Measurements from ENCODE around the gene TMOD4.

Gene TMOD4

GRCh38 chr1:151159373-151159772 is 16.4 kb downstream of the TMOD4 start:
- no peak overlapping the region for H3K4ac ChIP-seq (ENCODE audit: low read depth, low read length)
- H3K4me2 ChIP-seq (ENCODE audit: low read length): no peak overlapping the region
- no peaks in the 10 kb centered on the region for H3K4me1 ChIP-seq (ENCODE audit: control insufficient read depth, low read depth, low read length)
- H3K4me3 ChIP-seq (ENCODE audit: low read length): no peak overlapping the region
- H3K9ac ChIP-seq (ENCODE audit: low read length): no peak overlapping the region
- no peak overlapping the region for H2BK120ac ChIP-seq (ENCODE audit: low read depth, low read length)
- H3K79me1 ChIP-seq (ENCODE audit: low read length): no peaks in the 10 kb centered on the region
- H3K23ac ChIP-seq (ENCODE audit: low read length): no peak overlapping the region
- H2AK5ac ChIP-seq (ENCODE audit: low read length): no peak overlapping the region
- H3K79me2 ChIP-seq (ENCODE audit: control insufficient read depth, insufficient read depth, low read length): no peaks in the 10 kb centered on the region
- H4K5ac ChIP-seq (ENCODE audit: low read length): no peak overlapping the region
- H3K27me3 ChIP-seq (ENCODE audit: insufficient read depth, low read length, poor library complexity): no peaks in the 10 kb centered on the region
- H2BK15ac ChIP-seq (replicated peaks; ENCODE audit: low read depth): no peak overlapping the region
- no peak overlapping the region for H2BK5ac ChIP-seq (ENCODE audit: low read length)
- H3K56ac ChIP-seq (ENCODE audit: low read length): no peak overlapping the region
- no peak overlapping the region for H4K8ac ChIP-seq (ENCODE audit: low read depth, low read length)
- H3K27ac ChIP-seq (ENCODE audit: low read depth, low read length): no peak overlapping the region
- DNase-seq: no peak
- no peaks in the 10 kb centered on the region for H3K36me3 ChIP-seq (ENCODE audit: control insufficient read depth, insufficient read depth, low read length)
- no peak overlapping the region for H3K18ac ChIP-seq (ENCODE audit: low read length)

- no CpG with 5 or more reads among the region's 22 CpGs for WGBS (ENCODE audit: extremely low coverage, insufficient coverage, low lambda C conversion rate)
- peak; percentile 57 for DNase-seq
- Histone ChIP-seq H3K27ac (ENCODE audit: low read depth, low read length) (no peak overlapping the region), H3K27me3 (ENCODE audit: insufficient read depth, low read length, poor library complexity) (no peaks in the 10 kb centered on the region), H3K4me3 (ENCODE audit: low read length) (no peak overlapping the region), H3K56ac (ENCODE audit: low read length) (no peak overlapping the region), H2BK15ac (replicated peaks; ENCODE audit: low read depth) (no peak overlapping the region), H2BK120ac (ENCODE audit: low read depth, low read length) (no peak overlapping the region), H3K79me2 (ENCODE audit: control insufficient read depth, insufficient read depth, low read length) (no peaks in the 10 kb centered on the region), H3K4me2 (ENCODE audit: low read length) (no peak overlapping the region), H3K4ac (ENCODE audit: low read depth, low read length) (no peak overlapping the region), H3K36me3 (ENCODE audit: control insufficient read depth, insufficient read depth, low read length) (no peaks in the 10 kb centered on the region), H3K18ac (ENCODE audit: low read length) (no peak overlapping the region), H3K79me1 (ENCODE audit: low read length) (no peaks in the 10 kb centered on the region), H4K8ac (ENCODE audit: low read depth, low read length) (no peak overlapping the region), H3K9ac (ENCODE audit: low read length) (no peak overlapping the region), H3K23ac (ENCODE audit: low read length) (no peak overlapping the region), H3K4me1 (ENCODE audit: control insufficient read depth, low read depth, low read length) (no peaks in the 10 kb centered on the region), H4K5ac (ENCODE audit: low read length) (no peak overlapping the region), H2BK5ac (ENCODE audit: low read length) (no peak overlapping the region), H2AK5ac (ENCODE audit: low read length) (no peak overlapping the region)
These were observed 17.0 kb downstream of the TMOD4 start for GRCh38 chr1:151158751-151159251.

- no peaks in the 10 kb centered on the region for H3K36me3 ChIP-seq (ENCODE audit: control insufficient read depth, insufficient read depth, low read length)
These were observed 17.5 kb downstream of the TMOD4 start for GRCh38 chr1:151158326-151158725.

GRCh38 chr1:151157067-151157531 is 18.7 kb downstream of the TMOD4 start:
- Histone ChIP-seq H3K4me3 (ENCODE audit: low read length) (no peak overlapping the region), H2BK15ac (replicated peaks; ENCODE audit: low read depth) (no peak overlapping the region), H3K9ac (ENCODE audit: low read length) (no peak overlapping the region), H3K36me3 (ENCODE audit: control insufficient read depth, insufficient read depth, low read length) (no peaks in the 10 kb centered on the region), H3K79me1 (ENCODE audit: low read length) (no peaks in the 10 kb centered on the region), H3K18ac (ENCODE audit: low read length) (no peak overlapping the region), H3K27ac (ENCODE audit: low read depth, low read length) (no peak overlapping the region), H3K23ac (ENCODE audit: low read length) (no peak overlapping the region), H3K79me2 (ENCODE audit: control insufficient read depth, insufficient read depth, low read length) (no peaks in the 10 kb centered on the region), H3K4me2 (ENCODE audit: low read length) (no peak overlapping the region), H4K8ac (ENCODE audit: low read depth, low read length) (no peak overlapping the region), H2AK5ac (ENCODE audit: low read length) (no peak overlapping the region), H2BK5ac (ENCODE audit: low read length) (no peak overlapping the region), H3K4ac (ENCODE audit: low read depth, low read length) (no peak overlapping the region), H3K4me1 (ENCODE audit: control insufficient read depth, low read depth, low read length) (no peaks in the 10 kb centered on the region), H3K27me3 (ENCODE audit: insufficient read depth, low read length, poor library complexity) (no peaks in the 10 kb centered on the region), H3K56ac (ENCODE audit: low read length) (no peak overlapping the region), H4K5ac (ENCODE audit: low read length) (no peak overlapping the region), H2BK120ac (ENCODE audit: low read depth, low read length) (no peak overlapping the region)
- no CpG with 5 or more reads among the region's 6 CpGs for WGBS (ENCODE audit: extremely low coverage, insufficient coverage, low lambda C conversion rate)
- DNase-seq: no peak

More at GRCh38 chr1:151158326-151158725, 17.5 kb downstream of the TMOD4 start:
- H3K9ac ChIP-seq (ENCODE audit: low read length): no peak overlapping the region
- no peak overlapping the region for H3K4me3 ChIP-seq (ENCODE audit: low read length)
- H3K56ac ChIP-seq (ENCODE audit: low read length): no peak overlapping the region
- H2AK5ac ChIP-seq (ENCODE audit: low read length): no peak overlapping the region
- no peak overlapping the region for H3K4ac ChIP-seq (ENCODE audit: low read depth, low read length)
- no peak overlapping the region for H3K18ac ChIP-seq (ENCODE audit: low read length)
- H4K8ac ChIP-seq (ENCODE audit: low read depth, low read length): no peak overlapping the region
- no peak overlapping the region for H3K27ac ChIP-seq (ENCODE audit: low read depth, low read length)
- no peaks in the 10 kb centered on the region for H3K79me2 ChIP-seq (ENCODE audit: control insufficient read depth, insufficient read depth, low read length)
- H3K79me1 ChIP-seq (ENCODE audit: low read length): no peaks in the 10 kb centered on the region
- no peak overlapping the region for H4K5ac ChIP-seq (ENCODE audit: low read length)
- no peak overlapping the region for H3K4me2 ChIP-seq (ENCODE audit: low read length)
- WGBS (ENCODE audit: extremely low coverage, insufficient coverage, low lambda C conversion rate): no CpG with 5 or more reads among the region's 5 CpGs
- no peaks in the 10 kb centered on the region for H3K27me3 ChIP-seq (ENCODE audit: insufficient read depth, low read length, poor library complexity)
- H3K23ac ChIP-seq (ENCODE audit: low read length): no peak overlapping the region
- no peaks in the 10 kb centered on the region for H3K4me1 ChIP-seq (ENCODE audit: control insufficient read depth, low read depth, low read length)
- H2BK15ac ChIP-seq (replicated peaks; ENCODE audit: low read depth): no peak overlapping the region
- no peak overlapping the region for H2BK5ac ChIP-seq (ENCODE audit: low read length)
- no peak overlapping the region for H2BK120ac ChIP-seq (ENCODE audit: low read depth, low read length)
- DNase-seq: no peak

GRCh38 chr1:151156515-151156819 is 19.3 kb downstream of the TMOD4 start, which contains the start of gene TNFAIP8L2:
Gene TNFAIP8L2, plus strand, starts transcription at chr1:151156649. Its CDS starts 2,049 bp downstream, at chr1:151158698.
- Histone ChIP-seq H3K23ac (ENCODE audit: low read length) (no peak within 1 kb of the TSS), H3K79me2 (ENCODE audit: control insufficient read depth, insufficient read depth, low read length) (no peaks in the 10 kb centered on the region), H3K18ac (ENCODE audit: low read length) (no peak within 1 kb of the TSS), H2BK5ac (ENCODE audit: low read length) (no peak within 1 kb of the TSS), H3K27me3 (ENCODE audit: insufficient read depth, low read length, poor library complexity) (no peaks in the 10 kb centered on the region), H2AK5ac (ENCODE audit: low read length) (no peak within 1 kb of the TSS), H3K9ac (ENCODE audit: low read length) (no peak within 1 kb of the TSS), H4K8ac (ENCODE audit: low read depth, low read length) (no peak within 1 kb of the TSS), H4K5ac (ENCODE audit: low read length) (no peak within 1 kb of the TSS), H3K27ac (ENCODE audit: low read depth, low read length) (no peak within 1 kb of the TSS), H3K4me2 (ENCODE audit: low read length) (no peak within 1 kb of the TSS), H2BK120ac (ENCODE audit: low read depth, low read length) (no peak within 1 kb of the TSS), H3K56ac (ENCODE audit: low read length) (no peak within 1 kb of the TSS), H3K79me1 (ENCODE audit: low read length) (no peaks in the 10 kb centered on the region), H3K4me3 (ENCODE audit: low read length) (no peak within 1 kb of the TSS), H3K4me1 (ENCODE audit: control insufficient read depth, low read depth, low read length) (no peaks in the 10 kb centered on the region), H3K4ac (ENCODE audit: low read depth, low read length) (no peak within 1 kb of the TSS), H2BK15ac (replicated peaks; ENCODE audit: low read depth) (no peak within 1 kb of the TSS), H3K36me3 (ENCODE audit: control insufficient read depth, insufficient read depth, low read length) (no peaks in the 10 kb centered on the region)
- WGBS (ENCODE audit: extremely low coverage, insufficient coverage, low lambda C conversion rate): no CpG with 5 or more reads among the region's 4 CpGs
- peak; percentile 8 for DNase-seq

GRCh38 chr1:151147665-151148064 is 28.1 kb downstream of the TMOD4 start:
- H3K27me3 ChIP-seq (ENCODE audit: insufficient read depth, low read length, poor library complexity): no peaks in the 10 kb centered on the region
- no peak overlapping the region for H3K4me2 ChIP-seq (ENCODE audit: low read length)
- no peak overlapping the region for H3K4me3 ChIP-seq (ENCODE audit: low read length)
- peaks cover 22% of the 10 kb centered on the region for H3K4me1 ChIP-seq (ENCODE audit: control insufficient read depth, low read depth, low read length)
- H3K23ac ChIP-seq (ENCODE audit: low read length): no peak overlapping the region
- no peak overlapping the region for H2BK5ac ChIP-seq (ENCODE audit: low read length)
- H3K79me1 ChIP-seq (ENCODE audit: low read length): peaks cover 2% of the 10 kb centered on the region
- no peaks in the 10 kb centered on the region for H3K79me2 ChIP-seq (ENCODE audit: control insufficient read depth, insufficient read depth, low read length)
- WGBS (ENCODE audit: extremely low coverage, insufficient coverage, low lambda C conversion rate): no CpG with 5 or more reads among the region's 2 CpGs
- no peak overlapping the region for H2BK120ac ChIP-seq (ENCODE audit: low read depth, low read length)
- DNase-seq: no peak
- H3K36me3 ChIP-seq (ENCODE audit: control insufficient read depth, insufficient read depth, low read length): no peaks in the 10 kb centered on the region
- H2BK15ac ChIP-seq (replicated peaks; ENCODE audit: low read depth): no peak overlapping the region
- H3K4ac ChIP-seq (ENCODE audit: low read depth, low read length): no peak overlapping the region
- no peak overlapping the region for H4K8ac ChIP-seq (ENCODE audit: low read depth, low read length)
- no peak overlapping the region for H4K5ac ChIP-seq (ENCODE audit: low read length)
- no peak overlapping the region for H3K18ac ChIP-seq (ENCODE audit: low read length)
- H3K9ac ChIP-seq (ENCODE audit: low read length): no peak overlapping the region
- H3K27ac ChIP-seq (ENCODE audit: low read depth, low read length): no peak overlapping the region
- no peak overlapping the region for H2AK5ac ChIP-seq (ENCODE audit: low read length)
- H3K56ac ChIP-seq (ENCODE audit: low read length): no peak overlapping the region

Measured in mesendoderm (in vitro differentiated cells).